HUES48 (cell line): Measurements from ENCODE around the gene IRX4.

ENCODE experiments used
- H3K27ac ChIP-seq: one replicate; pipeline ENCODE4 v1.7.0; 2013; ENCODE audit warnings: low read depth, low read length, inconsistent platforms
- H3K27me3 ChIP-seq: 2 replicates; pipeline ENCODE4 v1.6.1; 2013; ENCODE audit warnings: mild to moderate bottlenecking, low read length; ENCODE audit not compliant: control insufficient read depth, insufficient read depth
- H3K36me3 ChIP-seq: 2 replicates; pipeline ENCODE4 v1.6.1; 2013; ENCODE audit warnings: low read length; ENCODE audit not compliant: control insufficient read depth, insufficient read depth
- H3K4me1 ChIP-seq: 2 replicates; pipeline ENCODE4 v1.6.1; 2013; ENCODE audit warnings: mild to moderate bottlenecking, low read length; ENCODE audit not compliant: control insufficient read depth, insufficient read depth
- H3K4me3 ChIP-seq: 2 replicates; pipeline ENCODE4 v1.5.1; 2013; ENCODE audit warnings: mild to moderate bottlenecking, low read depth, low read length
- H3K9ac ChIP-seq: 2 replicates; pipeline ENCODE4 v1.6.1; 2013; ENCODE audit warnings: mild to moderate bottlenecking, low read depth, low read length, moderate library complexity
- H3K9me3 ChIP-seq: 2 replicates; pipeline ENCODE4 v1.6.1; 2013; ENCODE audit warnings: low read length; ENCODE audit not compliant: control insufficient read depth, insufficient read depth

The IRX4 gene

GRCh38 chr5:1899201-1899600 lies 16.5 kb upstream of the IRX4 start:
- Histone ChIP-seq H3K4me1 (no peaks in the 10 kb centered on the region), H3K36me3 (no peaks in the 10 kb centered on the region), H3K4me3 (no peak overlapping the region), H3K9ac (no peak overlapping the region), H3K27me3 (no peaks in the 10 kb centered on the region), H3K27ac (no peak overlapping the region), H3K9me3 (no peaks in the 10 kb centered on the region)

GRCh38 chr5:1897816-1898450 lies 15.2 kb upstream of the IRX4 start:
- Histone ChIP-seq H3K4me1 (no peaks in the 10 kb centered on the region), H3K27ac (no peak overlapping the region), H3K36me3 (no peaks in the 10 kb centered on the region), H3K4me3 (no peak overlapping the region), H3K9ac (no peak overlapping the region), H3K27me3 (peaks cover 3% of the 10 kb centered on the region; the same call in 1 of the 2 replicates), H3K9me3 (no peaks in the 10 kb centered on the region)

- no peak overlapping the region for H3K4me3 ChIP-seq
- no peak overlapping the region for H3K9ac ChIP-seq
- H3K4me1 ChIP-seq: no peaks in the 10 kb centered on the region
- H3K27me3 ChIP-seq: peaks cover 3% of the 10 kb centered on the region; the same call in 1 of the 2 replicates
- H3K36me3 ChIP-seq: no peaks in the 10 kb centered on the region
- H3K27ac ChIP-seq: no peak overlapping the region
- H3K9me3 ChIP-seq: no peaks in the 10 kb centered on the region
These were observed 14.7 kb upstream of the IRX4 start for GRCh38 chr5:1897386-1897785.

- H3K27ac ChIP-seq: no peak overlapping the region
- no peaks in the 10 kb centered on the region for H3K4me1 ChIP-seq
- H3K4me3 ChIP-seq: no peak overlapping the region
- H3K9ac ChIP-seq: no peak overlapping the region
- no peaks in the 10 kb centered on the region for H3K9me3 ChIP-seq
- H3K27me3 ChIP-seq: peaks cover 3% of the 10 kb centered on the region; the same call in 1 of the 2 replicates
- no peaks in the 10 kb centered on the region for H3K36me3 ChIP-seq
These were observed 14.1 kb upstream of the IRX4 start for GRCh38 chr5:1896602-1897376.

- Histone ChIP-seq H3K9me3 (no peaks in the 10 kb centered on the region), H3K27ac (no peak overlapping the region), H3K4me1 (no peaks in the 10 kb centered on the region), H3K36me3 (no peaks in the 10 kb centered on the region), H3K27me3 (peaks cover 5% of the 10 kb centered on the region; the same call in 1 of the 2 replicates), H3K9ac (no peak overlapping the region), H3K4me3 (no peak overlapping the region)
These were observed 13.2 kb upstream of the IRX4 start for GRCh38 chr5:1895739-1896420.

GRCh38 chr5:1894243-1894642 lies 11.5 kb upstream of the IRX4 start:
- Histone ChIP-seq H3K36me3 (no peaks in the 10 kb centered on the region), H3K9ac (no peak overlapping the region), H3K9me3 (no peaks in the 10 kb centered on the region), H3K4me1 (no peaks in the 10 kb centered on the region), H3K27me3 (peaks cover 21% of the 10 kb centered on the region), H3K27ac (no peak overlapping the region), H3K4me3 (no peak overlapping the region)

GRCh38 chr5:1893754-1894153 lies 11.0 kb upstream of the IRX4 start:
- Histone ChIP-seq H3K27me3 (peaks cover 26% of the 10 kb centered on the region), H3K4me1 (no peaks in the 10 kb centered on the region), H3K4me3 (no peak overlapping the region), H3K36me3 (no peaks in the 10 kb centered on the region), H3K27ac (no peak overlapping the region), H3K9ac (no peak overlapping the region), H3K9me3 (no peaks in the 10 kb centered on the region)

- H3K36me3 ChIP-seq: no peaks in the 10 kb centered on the region
- H3K9me3 ChIP-seq: no peaks in the 10 kb centered on the region
- no peak overlapping the region for H3K4me3 ChIP-seq
- H3K27ac ChIP-seq: no peak overlapping the region
- peaks cover 35% of the 10 kb centered on the region for H3K27me3 ChIP-seq
- no peak overlapping the region for H3K9ac ChIP-seq
- H3K4me1 ChIP-seq: no peaks in the 10 kb centered on the region
These were observed 10.1 kb upstream of the IRX4 start for GRCh38 chr5:1892685-1893445.

GRCh38 chr5:1892211-1892610 lies 9.5 kb upstream of the IRX4 start:
- H3K4me1 ChIP-seq: peaks cover 3% of the 10 kb centered on the region; the same call in 1 of the 2 replicates
- no peaks in the 10 kb centered on the region for H3K36me3 ChIP-seq
- no peak overlapping the region for H3K27ac ChIP-seq
- no peak overlapping the region for H3K4me3 ChIP-seq
- H3K27me3 ChIP-seq: peaks cover 42% of the 10 kb centered on the region
- H3K9ac ChIP-seq: no peak overlapping the region
- no peaks in the 10 kb centered on the region for H3K9me3 ChIP-seq

GRCh38 chr5:1891391-1891790 lies 8.7 kb upstream of the IRX4 start:
- Histone ChIP-seq H3K27ac (no peak overlapping the region), H3K4me3 (no peak overlapping the region), H3K4me1 (peaks cover 3% of the 10 kb centered on the region; the same call in 1 of the 2 replicates), H3K27me3 (peaks cover 50% of the 10 kb centered on the region), H3K9ac (no peak overlapping the region), H3K36me3 (no peaks in the 10 kb centered on the region), H3K9me3 (no peaks in the 10 kb centered on the region)
